Osteoblast (primary cell): ENCODE measurements around the gene DENND5A. TPM values are rescaled to one million over a fixed set of nuclear protein-coding genes. Genes with fewer than 3 reads are reported as not detected.
A peak's percentile ranks its signal among the peaks of the same experiment; 100 is the strongest.

Source experiments
- DNase-seq: peaks from one replicate; pipeline ENCODE4 v3.0.0; 2011; ENCODE audit warnings: low spot score, mixed read lengths; ENCODE audit not compliant: insufficient read length; ENCODE audit errors: missing footprints
- H2AFZ ChIP-seq: 2 replicates; pipeline ENCODE4 v1.6.0; 2011; ENCODE audit warnings: mild to moderate bottlenecking, low read length
- H3K27ac ChIP-seq: 2 replicates; pipeline ENCODE4 v1.5.1; 2011; ENCODE audit warnings: mild to moderate bottlenecking, low read depth, low read length, moderate library complexity
- H3K27me3 ChIP-seq: 2 replicates; pipeline ENCODE4 v1.6.0; 2012; ENCODE audit warnings: mild to moderate bottlenecking, control low read depth, inconsistent platforms, low read length, moderate library complexity; ENCODE audit not compliant: insufficient read depth
- H3K36me3 ChIP-seq: 2 replicates; pipeline ENCODE4 v1.5.1; 2011; ENCODE audit warnings: mild to moderate bottlenecking, low read length, control low read depth, moderate library complexity; ENCODE audit not compliant: insufficient read depth
- H3K4me1 ChIP-seq: 2 replicates; pipeline ENCODE4 v1.5.1; 2011; ENCODE audit warnings: mild to moderate bottlenecking, low read length, control low read depth, moderate library complexity; ENCODE audit not compliant: insufficient read depth
- H3K4me2 ChIP-seq: 2 replicates; pipeline ENCODE4 v1.6.0; 2011; ENCODE audit warnings: mild to moderate bottlenecking, low read length; ENCODE audit not compliant: insufficient read depth
- H3K4me3 ChIP-seq: fragments of 200-600 bp; sonication (generic); 3 replicates; pipeline ENCODE4 v1.5.1; 2012; ENCODE audit warnings: mild to moderate bottlenecking, low read length, inconsistent platforms; ENCODE audit not compliant: insufficient read depth
- H3K79me2 ChIP-seq: 2 replicates; pipeline ENCODE4 v1.6.0; 2012; ENCODE audit warnings: mild to moderate bottlenecking, low read length, control low read depth, inconsistent platforms; ENCODE audit not compliant: insufficient read depth
- H3K9me3 ChIP-seq: 2 replicates; pipeline ENCODE4 v1.5.1; 2011; ENCODE audit warnings: low read depth, low read length, control low read depth
- H4K20me1 ChIP-seq: 2 replicates; pipeline ENCODE4 v1.6.0; 2012; ENCODE audit warnings: mild to moderate bottlenecking, low read length, control low read depth; ENCODE audit not compliant: insufficient read depth
- total RNA-seq: library from RNA; depleted of rRNA; stranded (reverse); fragments of >200 nt; gene quantifications from 2 replicates; pipeline ENCODE4 v1.2.3, GENCODE V29; 2012
- TF ChIP-seq, protein P1 (sequence below): IDR thresholded peaks from 2 replicates; pipeline ENCODE4 v1.5.1; 2011; ENCODE audit warnings: mild to moderate bottlenecking, low read depth, low read length, moderate library complexity; ENCODE audit errors: extremely low read depth

DENND5A gene
- total RNA-seq, 1 donor, result 183 TPM

DNA sequence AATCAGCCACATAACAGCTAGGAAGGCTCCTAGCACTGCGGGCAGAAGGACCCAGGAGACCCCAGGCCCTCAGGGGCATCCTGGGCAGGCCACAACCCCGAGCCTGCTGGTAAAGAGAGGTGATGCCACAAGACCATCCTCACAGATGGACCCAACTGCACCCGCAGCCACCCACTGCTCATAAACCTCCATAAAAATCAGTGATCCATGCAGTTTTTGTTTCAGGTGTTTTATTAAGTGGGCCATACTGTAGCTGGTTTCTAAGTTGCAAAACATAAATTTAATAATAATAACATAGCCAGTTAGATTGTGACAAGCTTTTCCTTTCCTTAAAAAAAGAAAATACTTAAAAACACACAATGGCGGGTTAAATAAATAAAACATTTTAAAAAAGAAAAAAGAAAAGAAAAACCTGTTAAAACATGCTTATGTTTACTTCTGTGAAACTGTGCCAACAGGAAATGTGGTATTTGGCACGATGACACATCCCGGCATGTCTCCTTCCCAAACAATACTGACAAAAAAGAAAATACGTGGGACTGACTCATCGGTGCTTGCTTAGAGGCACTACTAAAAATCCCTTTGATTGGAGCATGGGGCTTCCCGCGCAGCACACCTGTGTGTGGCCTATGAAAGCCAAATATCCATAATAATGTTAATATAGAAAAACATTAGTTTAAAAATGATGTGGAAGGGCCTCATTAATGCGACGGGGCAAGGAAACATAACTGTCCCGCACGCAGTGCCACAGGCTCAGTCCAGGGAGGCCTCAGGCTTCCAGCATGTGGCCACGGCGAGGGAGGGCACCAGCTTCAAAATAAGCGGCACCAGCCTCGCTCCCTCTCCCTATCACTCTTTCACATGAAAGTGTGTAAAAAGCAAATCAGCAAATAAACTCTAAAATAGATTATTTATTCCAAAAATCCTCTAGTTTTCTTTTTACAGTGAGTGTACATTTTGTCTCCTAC is 126.3 kb downstream of the DENND5A start:
- no peaks in the 10 kb centered on the region for H3K27me3 ChIP-seq
- TF ChIP-seq, protein P1, sequence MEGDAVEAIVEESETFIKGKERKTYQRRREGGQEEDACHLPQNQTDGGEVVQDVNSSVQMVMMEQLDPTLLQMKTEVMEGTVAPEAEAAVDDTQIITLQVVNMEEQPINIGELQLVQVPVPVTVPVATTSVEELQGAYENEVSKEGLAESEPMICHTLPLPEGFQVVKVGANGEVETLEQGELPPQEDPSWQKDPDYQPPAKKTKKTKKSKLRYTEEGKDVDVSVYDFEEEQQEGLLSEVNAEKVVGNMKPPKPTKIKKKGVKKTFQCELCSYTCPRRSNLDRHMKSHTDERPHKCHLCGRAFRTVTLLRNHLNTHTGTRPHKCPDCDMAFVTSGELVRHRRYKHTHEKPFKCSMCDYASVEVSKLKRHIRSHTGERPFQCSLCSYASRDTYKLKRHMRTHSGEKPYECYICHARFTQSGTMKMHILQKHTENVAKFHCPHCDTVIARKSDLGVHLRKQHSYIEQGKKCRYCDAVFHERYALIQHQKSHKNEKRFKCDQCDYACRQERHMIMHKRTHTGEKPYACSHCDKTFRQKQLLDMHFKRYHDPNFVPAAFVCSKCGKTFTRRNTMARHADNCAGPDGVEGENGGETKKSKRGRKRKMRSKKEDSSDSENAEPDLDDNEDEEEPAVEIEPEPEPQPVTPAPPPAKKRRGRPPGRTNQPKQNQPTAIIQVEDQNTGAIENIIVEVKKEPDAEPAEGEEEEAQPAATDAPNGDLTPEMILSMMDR, result no peak

DNA sequence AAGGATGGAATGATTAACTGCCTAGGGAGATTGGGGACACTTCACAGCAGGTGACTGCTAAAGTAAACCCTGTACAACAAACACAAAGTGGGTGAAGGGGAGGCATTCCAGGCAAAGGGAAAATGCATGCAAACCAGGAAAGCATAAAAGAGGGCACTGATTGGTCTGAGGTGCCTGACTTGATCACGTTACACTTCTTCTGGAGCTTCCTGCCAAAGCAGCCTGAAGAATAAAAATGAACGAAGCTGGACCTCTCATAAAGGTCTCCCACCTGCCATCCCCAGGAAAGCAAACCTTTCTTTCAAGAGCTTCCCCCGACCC is 127.1 kb downstream of the DENND5A start:
- no peak overlapping the region for H3K4me3 ChIP-seq
- no peak overlapping the region for H2AFZ ChIP-seq
- no peaks in the 10 kb centered on the region for H3K27me3 ChIP-seq
- no peak overlapping the region for H3K4me2 ChIP-seq
- H3K79me2 ChIP-seq, result no peaks in the 10 kb centered on the region
- DNase-seq, result no peak
- H4K20me1 ChIP-seq, result peaks cover 22% of the 10 kb centered on the region
- TF ChIP-seq, protein P1, result no peak
- H3K9me3 ChIP-seq, result no peaks in the 10 kb centered on the region
- no peak overlapping the region for H3K27ac ChIP-seq
- peaks cover 32% of the 10 kb centered on the region for H3K4me1 ChIP-seq
- H3K36me3 ChIP-seq, result peaks cover 54% of the 10 kb centered on the region

More for the DNA sequence above, 126.3 kb downstream of the DENND5A start:
- H3K79me2 ChIP-seq, result no peaks in the 10 kb centered on the region
- no peak overlapping the region for H2AFZ ChIP-seq
- peaks cover 20% of the 10 kb centered on the region for H4K20me1 ChIP-seq
- peak; percentile 85 for DNase-seq
- H3K27ac ChIP-seq, result peak overlapping the region; percentile 41
- H3K4me1 ChIP-seq, result peaks cover 34% of the 10 kb centered on the region
- peaks cover 62% of the 10 kb centered on the region for H3K36me3 ChIP-seq
- H3K9me3 ChIP-seq, result no peaks in the 10 kb centered on the region
- no peak overlapping the region for H3K4me3 ChIP-seq
- H3K4me2 ChIP-seq, result peak overlapping the region; percentile 3

DNA sequence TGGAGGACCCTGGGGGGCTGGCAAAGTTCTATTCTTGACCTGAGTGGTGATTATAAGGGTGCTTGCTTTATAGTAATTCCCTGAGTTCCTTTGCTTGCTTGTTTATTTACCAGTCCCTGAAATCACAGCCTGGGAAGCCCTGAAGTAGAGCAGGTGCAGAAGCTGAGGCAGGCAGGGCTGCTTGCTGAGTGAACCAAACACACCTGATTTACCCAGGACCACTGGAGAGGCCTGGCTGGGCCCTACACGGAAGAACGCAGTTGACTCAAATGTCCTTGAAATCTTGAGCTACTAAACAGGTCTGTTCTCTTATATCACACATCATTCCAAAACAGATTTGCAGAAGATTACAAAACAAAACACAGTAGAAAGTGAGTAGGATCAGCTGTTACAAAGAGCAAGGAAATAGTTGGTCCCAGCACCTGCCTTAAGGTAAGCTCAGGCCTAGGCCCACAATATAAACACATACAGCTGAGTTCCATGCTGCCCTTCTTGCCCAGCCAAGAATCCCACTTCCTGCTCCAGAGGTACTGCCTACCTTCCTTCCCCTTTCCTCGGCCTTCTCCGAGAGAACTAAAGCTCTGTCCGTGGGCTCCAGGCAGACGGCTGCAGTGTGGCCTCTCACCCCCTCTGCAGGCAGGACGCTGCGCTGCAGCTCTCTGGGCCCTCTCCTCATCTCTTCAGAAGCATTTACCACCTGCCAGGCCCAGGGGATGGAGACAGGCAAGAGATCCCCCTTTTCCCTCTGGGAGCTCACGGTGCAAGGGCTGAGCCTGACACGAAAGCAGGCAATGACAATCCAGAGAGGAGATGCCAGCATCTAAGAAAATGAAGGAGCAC is 127.6 kb downstream of the DENND5A start:
- DNase-seq, result peak; percentile 87
- Histone ChIP-seq H3K4me1 (peaks cover 34% of the 10 kb centered on the region), H3K4me3 (no peak overlapping the region), H4K20me1 (peaks cover 28% of the 10 kb centered on the region), H3K79me2 (no peaks in the 10 kb centered on the region), H3K27ac (no peak overlapping the region), H3K27me3 (no peaks in the 10 kb centered on the region), H2AFZ (no peak overlapping the region), H3K9me3 (no peaks in the 10 kb centered on the region), H3K36me3 (peaks cover 48% of the 10 kb centered on the region), H3K4me2 (no peak overlapping the region)
- TF ChIP-seq, protein P1, result peak; percentile 90

DNA sequence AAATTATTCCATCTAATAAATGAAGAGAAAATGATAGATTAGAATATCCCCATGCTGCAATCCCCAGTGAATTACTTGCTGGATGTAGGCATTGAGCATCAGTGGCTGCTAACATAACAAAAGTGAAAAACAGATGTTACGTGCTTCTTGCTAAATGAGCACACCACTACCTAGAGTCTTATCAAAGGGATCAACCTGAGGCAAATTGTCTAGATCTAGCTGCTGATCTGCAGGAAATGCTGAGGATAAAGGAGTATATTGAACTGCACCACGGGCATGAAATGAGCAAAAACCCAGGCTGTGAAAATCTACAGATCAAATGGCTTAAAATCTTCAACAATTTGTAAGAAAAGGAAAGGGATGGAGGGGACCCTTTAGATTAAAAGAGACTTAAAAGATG is 128.4 kb downstream of the DENND5A start:
- Histone ChIP-seq H3K27me3 (no peaks in the 10 kb centered on the region), H3K27ac (no peak overlapping the region), H3K9me3 (no peaks in the 10 kb centered on the region), H2AFZ (no peak overlapping the region), H3K4me3 (no peak overlapping the region), H3K4me2 (no peak overlapping the region), H3K36me3 (peaks cover 41% of the 10 kb centered on the region), H3K4me1 (peaks cover 32% of the 10 kb centered on the region), H3K79me2 (no peaks in the 10 kb centered on the region), H4K20me1 (peaks cover 32% of the 10 kb centered on the region)
- TF ChIP-seq, protein P1, result no peak
- DNase-seq, result no peak
